HepG2 (cell line): Measurements from ENCODE around the gene ATAD3C. TPM values are rescaled to one million over a fixed set of nuclear protein-coding genes. Genes with fewer than 3 reads are reported as not detected.

Experiments
- AGO2 ChIP-seq: fragments of 200-400 bp; formaldehyde crosslinking; optimal IDR thresholded peaks from 2 replicates; pipeline ENCODE3; 2017; ENCODE audit warnings: mild to moderate bottlenecking, low read depth, low read length, moderate library complexity
- FOXP1 ChIP-seq, 2 experiments: fragments of 450-650 bp in 1 of 2; IDR thresholded peaks; 2 replicates each; pipeline ENCODE4 v1.6.1; 2017 to 2018; ENCODE audit warnings: antibody characterized with exemption in 1 of 2
- HMG20B ChIP-seq: conservative IDR thresholded peaks from 2 replicates; pipeline ENCODE4 v1.6.1; 2016; ENCODE audit warnings: missing genetic modification reagents, missing compliant biosample characterization
- HOXA7 ChIP-seq: sonication (generic); formaldehyde crosslinking; IDR thresholded peaks from 2 replicates; pipeline ENCODE4 v1.8.1; 2022; ENCODE audit warnings: mild to moderate bottlenecking, missing genetic modification reagents, moderate library complexity
- KDM2A ChIP-seq: sonication (generic); formaldehyde crosslinking; IDR thresholded peaks from 2 replicates; pipeline ENCODE4 v1.4.0; 2020; ENCODE audit warnings: low read depth, missing genetic modification reagents, borderline replicate concordance
- KLF15 ChIP-seq: sonication (generic); formaldehyde crosslinking; IDR thresholded peaks from 2 replicates; pipeline ENCODE4 v1.8.1; 2023; ENCODE audit warnings: borderline replicate concordance, mild to moderate bottlenecking, inconsistent platforms, missing genetic modification reagents, mixed read lengths
- MIER3 ChIP-seq: IDR thresholded peaks from 2 replicates; pipeline ENCODE4 v1.6.1; 2016; ENCODE audit warnings: missing compliant biosample characterization, borderline replicate concordance
- NBN ChIP-seq: fragments of 450-650 bp; conservative IDR thresholded peaks from 2 replicates; pipeline ENCODE4 v1.6.1; 2017
- RARA ChIP-seq: IDR thresholded peaks from 2 replicates; pipeline ENCODE4 v1.6.1; 2016; ENCODE audit warnings: missing genetic modification reagents, missing compliant biosample characterization
- SETDB1 ChIP-seq: sonication (generic); formaldehyde crosslinking; IDR thresholded peaks from 2 replicates; pipeline ENCODE4 v1.5.1; 2020; ENCODE audit warnings: missing genetic modification reagents, mild to moderate bottlenecking, borderline replicate concordance
- TSC22D2 ChIP-seq: sonication (generic); formaldehyde crosslinking; IDR thresholded peaks from 2 replicates; pipeline ENCODE4 v1.5.1; 2020; ENCODE audit warnings: missing genetic modification reagents, mild to moderate bottlenecking, borderline replicate concordance
- XRCC5 ChIP-seq: fragments of 200-400 bp; formaldehyde crosslinking; optimal IDR thresholded peaks from 2 replicates; pipeline ENCODE3; 2017; ENCODE audit warnings: mild to moderate bottlenecking, low read length
- ZFX ChIP-seq: sonication (generic); formaldehyde crosslinking; IDR thresholded peaks from 2 replicates; pipeline ENCODE4 v1.4.0; 2020; ENCODE audit warnings: mild to moderate bottlenecking, low read depth, missing genetic modification reagents, moderate library complexity
- ZKSCAN8 ChIP-seq: IDR thresholded peaks from 2 replicates; pipeline ENCODE4 v1.6.1; 2016; ENCODE audit warnings: borderline replicate concordance, missing genetic modification reagents, missing compliant biosample characterization
- ZMAT3 ChIP-seq: sonication (generic); formaldehyde crosslinking; conservative IDR thresholded peaks from 2 replicates; pipeline ENCODE4 v1.7.0; 2021; ENCODE audit warnings: missing genetic modification reagents
- ZNF20 ChIP-seq: sonication (generic); formaldehyde crosslinking; IDR thresholded peaks from 2 replicates; pipeline ENCODE4 v1.4.0; 2020; ENCODE audit warnings: mild to moderate bottlenecking, moderate library complexity, missing genetic modification reagents
- ZNF280B ChIP-seq: sonication (generic); formaldehyde crosslinking; IDR thresholded peaks from 2 replicates; pipeline ENCODE4 v1.5.0; 2020; ENCODE audit warnings: missing genetic modification reagents, mild to moderate bottlenecking, borderline replicate concordance
- ZNF317 ChIP-seq: sonication (generic); formaldehyde crosslinking; IDR thresholded peaks from 2 replicates; pipeline ENCODE4 v1.5.0; 2020; ENCODE audit warnings: mild to moderate bottlenecking, missing genetic modification reagents
- ZNF326 ChIP-seq: sonication (generic); formaldehyde crosslinking; IDR thresholded peaks from 2 replicates; pipeline ENCODE4 v1.4.0; 2020; ENCODE audit warnings: missing genetic modification reagents, borderline replicate concordance
- ZNF451 ChIP-seq: sonication (generic); formaldehyde crosslinking; IDR thresholded peaks from 2 replicates; pipeline ENCODE4 v1.5.0; 2020; ENCODE audit warnings: mild to moderate bottlenecking, missing genetic modification reagents
- ZNF550 ChIP-seq: sonication (generic); formaldehyde crosslinking; IDR thresholded peaks from 2 replicates; pipeline ENCODE4 v1.4.0; 2020; ENCODE audit warnings: mild to moderate bottlenecking, missing genetic modification reagents, borderline replicate concordance
- ZNF558 ChIP-seq: sonication (generic); formaldehyde crosslinking; IDR thresholded peaks from 2 replicates; pipeline ENCODE4 v1.9.0; 2022; ENCODE audit warnings: mild to moderate bottlenecking, missing genetic modification reagents, borderline replicate concordance
- ZNF605 ChIP-seq: sonication (generic); formaldehyde crosslinking; IDR thresholded peaks from 2 replicates; pipeline ENCODE4 v1.8.0; 2022; ENCODE audit warnings: mild to moderate bottlenecking, missing genetic modification reagents
- ZNF724P ChIP-seq: sonication (generic); formaldehyde crosslinking; IDR thresholded peaks from 2 replicates; pipeline ENCODE4 v1.8.0; 2022; ENCODE audit warnings: missing genetic modification reagents, borderline replicate concordance
- ZNF746 ChIP-seq: sonication (generic); formaldehyde crosslinking; IDR thresholded peaks from 2 replicates; pipeline ENCODE4 v1.8.0; 2022; ENCODE audit warnings: mild to moderate bottlenecking, missing genetic modification reagents
- ZUFSP ChIP-seq: sonication (generic); formaldehyde crosslinking; IDR thresholded peaks from 2 replicates; pipeline ENCODE4 v1.9.0; 2021; ENCODE audit warnings: missing genetic modification reagents, mild to moderate bottlenecking, borderline replicate concordance
- polyA plus RNA-seq, 8 experiments: library from polyadenylated mRNA; depleted of rRNA in 3 of 8; stranded (reverse) in 7 of 8; unstranded in 1 of 8; fragments of >200 nt; fragmentation: Illumina TruSeq in 4 of 8; extraction: Trizol in 4 of 8; gene quantifications; 2 replicates each; pipeline versions ENCODE4 v1.2.1 to v1.2.3, GENCODE V29; 2011 to 2016; ENCODE audit warnings: low read depth in 4 of 8, missing spikeins in 1 of 8, mixed read lengths in 1 of 8; ENCODE audit not compliant: insufficient read depth in 1 of 8
- total RNA-seq, 5 experiments: library from RNA; depleted of rRNA; stranded (reverse); fragments of >200 nt; fragmentation: Illumina TruSeq; extraction: Trizol; gene quantifications; 2 replicates each; pipeline ENCODE4 v1.2.3, GENCODE V29; 2016; ENCODE audit warnings: low read depth in 1 of 5

The ATAD3C gene
- total and polyA plus RNA-seq, 2 of the 13 experiments (the other 11 are each of a cell fraction or from before 2014, with no cell fraction given): 2.4 to 3.2 TPM

GRCh38 chr1:1406821-1407635 lies 42.5 kb upstream of the ATAD3C start, which contains the start of gene MRPL20 (continued):
- TF ChIP-seq HMG20B (CRISPR knock-in tag) (no peak), TSC22D2 (CRISPR knock-in tag) (peak; percentile 74; the same call in 1 of the 2 replicates), HOXA7 (CRISPR knock-in tag) (0 out of 2 replicates have a peak, but pooled peaks have one; percentile 85), AGO2 (peak; percentile 91), ZKSCAN8 (no peak), KLF15 (no peak), FOXP1 (IDR thresholded peaks at IDR 0.05) (no peak), FOXP1 (CRISPR knock-in tag; IDR thresholded peaks at IDR 0.05) (peak; percentile 46; the same call in 1 of the 2 replicates), ZNF326 (CRISPR knock-in tag) (no peak), ZNF746 (0 out of 2 replicates have a peak, but pooled peaks have one; percentile 50), MIER3 (CRISPR knock-in tag) (peak; percentile 88; the same call in 1 of the 2 replicates), ZNF280B (peak; percentile 75), SETDB1 (CRISPR knock-in tag) (no peak), ZNF558 (CRISPR knock-in tag) (peak; percentile 75; the same call in 1 of the 2 replicates), RARA (peak; percentile 71), ZFX (CRISPR knock-in tag) (peak; percentile 98), ZNF724P (CRISPR knock-in tag) (no peak; the same call in none of the 2 replicates), ZNF317 (CRISPR knock-in tag) (peak; percentile 27; the same call in 1 of the 2 replicates), ZNF451 (CRISPR knock-in tag) (peak; percentile 87), NBN (no peak), ZNF605 (CRISPR knock-in tag) (peak; percentile 87), XRCC5 (peak; percentile 55), KDM2A (peak; percentile 98), ZNF550 (CRISPR knock-in tag) (no peak), ZNF20 (CRISPR knock-in tag) (no peak), ZMAT3 (peak; percentile 79), ZUFSP (0 out of 2 replicates have a peak, but pooled peaks have one; percentile 27)
